GM12878 (cell line): Measurements from ENCODE around the gene RBP3.

Experiments
- BRCA1 ChIP-seq: IDR thresholded peaks from 2 replicates; pipeline ENCODE4 v1.6.1; 2011; ENCODE audit warnings: low read depth, low read length, improper control_type of control experiment
- CBFB ChIP-seq: IDR thresholded peaks from 2 replicates; pipeline ENCODE4 v1.6.1; 2016; ENCODE audit warnings: antibody characterized with exemption, low read depth
- CTCF ChIP-seq, 3 experiments: IDR thresholded peaks in 2 of 3; conservative IDR thresholded peaks in 1 of 3; 2 replicates each; pipeline ENCODE4 v1.5.1; 2011; ENCODE audit warnings: low read depth in 3 of 3, low read length in 3 of 3, mild to moderate bottlenecking in 3 of 3, control low read depth in 2 of 3, moderate library complexity in 2 of 3, inconsistent platforms in 1 of 3, mixed read lengths in 1 of 3; ENCODE audit not compliant: control insufficient read depth in 2 of 3, insufficient read depth in 1 of 3; ENCODE audit errors: extremely low read depth in 1 of 3
- EP300 ChIP-seq, 2 experiments: fragments of 150-350 bp in 1 of 2; IDR thresholded peaks; 2 replicates each; pipeline ENCODE4 v1.6.1; 2011 to 2012; ENCODE audit warnings: low read depth in 2 of 2, low read length in 2 of 2, borderline replicate concordance in 1 of 2, improper control_type of control experiment in 1 of 2, inconsistent platforms in 1 of 2; ENCODE audit not compliant: control insufficient read depth in 1 of 2
- KAT2A ChIP-seq: conservative IDR thresholded peaks from 2 replicates; pipeline ENCODE4 v1.6.1; 2011; ENCODE audit warnings: low read depth, low read length; ENCODE audit not compliant: control insufficient read depth
- MAX ChIP-seq: IDR thresholded peaks from 2 replicates; pipeline ENCODE4 v1.6.1; 2012; ENCODE audit warnings: low read depth, low read length, improper control_type of control experiment
- MXI1 ChIP-seq: fragments of 150-350 bp; IDR thresholded peaks from 2 replicates; pipeline ENCODE4 v1.6.1; 2011; ENCODE audit warnings: low read depth, mild to moderate bottlenecking, inconsistent platforms, low read length, improper control_type of control experiment
- POLR2A ChIP-seq: IDR thresholded peaks from 2 replicates; pipeline ENCODE4 v1.6.1; 2011; ENCODE audit warnings: low read depth, mild to moderate bottlenecking, low read length
- POLR2AphosphoS2 ChIP-seq: IDR thresholded peaks from 2 replicates; pipeline ENCODE4 v1.6.1; 2011; ENCODE audit warnings: low read depth, mild to moderate bottlenecking, low read length, improper control_type of control experiment, moderate library complexity
- POLR2AphosphoS5 ChIP-seq: IDR thresholded peaks from 2 replicates; pipeline ENCODE4 v1.6.1; 2011; ENCODE audit warnings: mild to moderate bottlenecking, low read length, inconsistent platforms
- RAD21 ChIP-seq: IDR thresholded peaks from 2 replicates; pipeline ENCODE4 v1.6.1; 2011; ENCODE audit warnings: mild to moderate bottlenecking, low read depth, low read length, moderate library complexity; ENCODE audit not compliant: insufficient read depth
- SIN3A ChIP-seq: IDR thresholded peaks from 2 replicates; pipeline ENCODE4 v1.6.1; 2012; ENCODE audit warnings: low read depth, low read length, improper control_type of control experiment
- SMC3 ChIP-seq: IDR thresholded peaks from 2 replicates; pipeline ENCODE4 v1.6.1; 2011; ENCODE audit warnings: low read length, improper control_type of control experiment, borderline replicate concordance
- TF ChIP-seq, protein P1 (sequence below): IDR thresholded peaks from 2 replicates; pipeline ENCODE4 v1.6.1; 2012; ENCODE audit warnings: mild to moderate bottlenecking, low read depth, low read length

GRCh38 chr10:47299611-47300428 lies 48.3 kb upstream of the RBP3 start, which contains the start of gene GDF10:
- no peak for TF ChIP-seq EP300 (IDR thresholded peaks at IDR 0.05; ENCODE audit: borderline replicate concordance in 1 of 2, control insufficient read depth in 1 of 2, low read depth in 2 of 2, low read length in 2 of 2)
- no peak for TF ChIP-seq CTCF (IDR thresholded peaks at IDR 0.05 in 2 of 3, conservative IDR thresholded peaks at IDR 0.05 in 1 of 3; ENCODE audit: control insufficient read depth in 2 of 3, extremely low read depth in 1 of 3, insufficient read depth in 1 of 3, low read depth in 3 of 3, low read length in 3 of 3)
- TF ChIP-seq MAX, result no peak
- no peak for TF ChIP-seq POLR2AphosphoS5
- TF ChIP-seq SMC3, result no peak
- no peak for TF ChIP-seq POLR2AphosphoS2
- TF ChIP-seq, protein P1, sequence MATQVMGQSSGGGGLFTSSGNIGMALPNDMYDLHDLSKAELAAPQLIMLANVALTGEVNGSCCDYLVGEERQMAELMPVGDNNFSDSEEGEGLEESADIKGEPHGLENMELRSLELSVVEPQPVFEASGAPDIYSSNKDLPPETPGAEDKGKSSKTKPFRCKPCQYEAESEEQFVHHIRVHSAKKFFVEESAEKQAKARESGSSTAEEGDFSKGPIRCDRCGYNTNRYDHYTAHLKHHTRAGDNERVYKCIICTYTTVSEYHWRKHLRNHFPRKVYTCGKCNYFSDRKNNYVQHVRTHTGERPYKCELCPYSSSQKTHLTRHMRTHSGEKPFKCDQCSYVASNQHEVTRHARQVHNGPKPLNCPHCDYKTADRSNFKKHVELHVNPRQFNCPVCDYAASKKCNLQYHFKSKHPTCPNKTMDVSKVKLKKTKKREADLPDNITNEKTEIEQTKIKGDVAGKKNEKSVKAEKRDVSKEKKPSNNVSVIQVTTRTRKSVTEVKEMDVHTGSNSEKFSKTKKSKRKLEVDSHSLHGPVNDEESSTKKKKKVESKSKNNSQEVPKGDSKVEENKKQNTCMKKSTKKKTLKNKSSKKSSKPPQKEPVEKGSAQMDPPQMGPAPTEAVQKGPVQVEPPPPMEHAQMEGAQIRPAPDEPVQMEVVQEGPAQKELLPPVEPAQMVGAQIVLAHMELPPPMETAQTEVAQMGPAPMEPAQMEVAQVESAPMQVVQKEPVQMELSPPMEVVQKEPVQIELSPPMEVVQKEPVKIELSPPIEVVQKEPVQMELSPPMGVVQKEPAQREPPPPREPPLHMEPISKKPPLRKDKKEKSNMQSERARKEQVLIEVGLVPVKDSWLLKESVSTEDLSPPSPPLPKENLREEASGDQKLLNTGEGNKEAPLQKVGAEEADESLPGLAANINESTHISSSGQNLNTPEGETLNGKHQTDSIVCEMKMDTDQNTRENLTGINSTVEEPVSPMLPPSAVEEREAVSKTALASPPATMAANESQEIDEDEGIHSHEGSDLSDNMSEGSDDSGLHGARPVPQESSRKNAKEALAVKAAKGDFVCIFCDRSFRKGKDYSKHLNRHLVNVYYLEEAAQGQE, result no peak
- no peak for TF ChIP-seq RAD21
- TF ChIP-seq BRCA1, result no peak
- no peak for TF ChIP-seq KAT2A
- no peak for TF ChIP-seq POLR2A
- TF ChIP-seq CBFB, result no peak
- no peak for TF ChIP-seq SIN3A
- no peak for TF ChIP-seq MXI1
